Measurements from ENCODE around the gene SUGCT. TPM values are rescaled to one million over a fixed set of nuclear protein-coding genes. Genes with fewer than 3 reads are reported as not detected.

SUGCT gene
- total RNA-seq, 1 experiment from 2014 or later = 1.5 TPM

GRCh38 chr7:40758590-40758989 is 623.8 kb downstream of the SUGCT start:
- Histone ChIP-seq H3K4me1 (ENCODE audit: insufficient read depth, low read length, poor library complexity, severe bottlenecking) (no peaks in the 10 kb centered on the region), H3K4me3 (ENCODE audit: low read depth, low read length, poor library complexity, severe bottlenecking) (no peak overlapping the region), H3K27me3 (replicated peaks; ENCODE audit: insufficient read depth, low read depth, low read length, poor library complexity) (no peaks in the 10 kb centered on the region), H3K9me3 (ENCODE audit: low read depth, low read length, poor library complexity, severe bottlenecking) (no peaks in the 10 kb centered on the region), H3K27ac (ENCODE audit: low read depth, low read length, poor library complexity, severe bottlenecking) (no peak overlapping the region), H3K36me3 (ENCODE audit: insufficient read depth, low read length, poor library complexity, severe bottlenecking) (no peaks in the 10 kb centered on the region)
- ChIA-PET POLR2A (ENCODE audit: low non-redundant PET) (no interaction called here), CTCF (no interaction called here)
- BruUV-seq (replicated peaks) = no TSS peak
- no peak for TF ChIP-seq CTCF (conservative IDR thresholded peaks at IDR 0.05; ENCODE audit: low read depth, low read length)
- TF ChIP-seq EZH2 (IDR thresholded peaks at IDR 0.05; ENCODE audit: borderline replicate concordance, low read depth, low read length, poor library complexity, severe bottlenecking) = no peak
- intact Hi-C loops (cut with micrococcal nuclease; ENCODE audit: unreplicated experiment) = no loop called here
- peak; percentile 8 for DNase-seq (ENCODE audit: low spot score)

- Histone ChIP-seq H3K9me3 (ENCODE audit: low read depth, low read length, poor library complexity, severe bottlenecking) (no peaks in the 10 kb centered on the region), H3K4me3 (ENCODE audit: low read depth, low read length, poor library complexity, severe bottlenecking) (no peak overlapping the region), H3K4me1 (ENCODE audit: insufficient read depth, low read length, poor library complexity, severe bottlenecking) (no peaks in the 10 kb centered on the region), H3K36me3 (ENCODE audit: insufficient read depth, low read length, poor library complexity, severe bottlenecking) (no peaks in the 10 kb centered on the region), H3K27me3 (replicated peaks; ENCODE audit: insufficient read depth, low read depth, low read length, poor library complexity) (no peaks in the 10 kb centered on the region), H3K27ac (ENCODE audit: low read depth, low read length, poor library complexity, severe bottlenecking) (no peak overlapping the region)
- BruUV-seq (replicated peaks) = no TSS peak
- TF ChIP-seq EZH2 (IDR thresholded peaks at IDR 0.05; ENCODE audit: borderline replicate concordance, low read depth, low read length, poor library complexity, severe bottlenecking) = no peak
- no peak for TF ChIP-seq CTCF (conservative IDR thresholded peaks at IDR 0.05; ENCODE audit: low read depth, low read length)
- intact Hi-C loops (cut with micrococcal nuclease; ENCODE audit: unreplicated experiment) = loop anchor here (10.0 kb wide), 2 partner anchors 266 to 944 kb away; partner anchors contain the start of gene INHBA
- POLR2A ChIA-PET (ENCODE audit: low non-redundant PET) = no interaction called here
- DNase-seq (ENCODE audit: low spot score) = no peak
- CTCF ChIA-PET = no interaction called here
Observed at GRCh38 chr7:40760293-40760964, 625.6 kb downstream of the SUGCT start.

DNA sequence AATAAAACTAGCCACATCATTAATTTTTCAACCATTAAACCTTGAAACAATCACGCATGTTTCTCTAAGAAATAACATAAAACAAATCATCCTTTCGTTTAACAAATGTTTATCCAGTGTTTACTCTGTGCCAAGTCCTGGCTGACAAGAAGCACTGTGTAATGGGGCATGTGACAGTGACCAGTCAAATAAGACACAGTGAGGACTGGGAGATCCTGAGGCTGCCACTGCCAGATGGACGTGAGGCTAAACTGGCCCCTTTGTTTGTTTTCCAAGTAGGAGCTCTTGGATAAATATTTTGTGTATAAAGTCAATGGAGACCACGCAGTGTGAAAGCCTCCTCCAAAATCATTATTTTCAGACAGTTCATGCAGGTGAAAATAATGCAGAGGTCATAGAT is 626.2 kb downstream of the SUGCT start:
- no TSS peak for BruUV-seq (replicated peaks)
- H3K27me3 ChIP-seq (replicated peaks; ENCODE audit: insufficient read depth, low read depth, low read length, poor library complexity) = no peaks in the 10 kb centered on the region
- no peaks in the 10 kb centered on the region for H3K36me3 ChIP-seq (ENCODE audit: insufficient read depth, low read length, poor library complexity, severe bottlenecking)
- POLR2A ChIA-PET (ENCODE audit: low non-redundant PET) = no interaction called here
- no peak overlapping the region for H3K27ac ChIP-seq (ENCODE audit: low read depth, low read length, poor library complexity, severe bottlenecking)
- TF ChIP-seq CTCF (conservative IDR thresholded peaks at IDR 0.05; ENCODE audit: low read depth, low read length) (no peak), EZH2 (IDR thresholded peaks at IDR 0.05; ENCODE audit: borderline replicate concordance, low read depth, low read length, poor library complexity, severe bottlenecking) (no peak)
- H3K9me3 ChIP-seq (ENCODE audit: low read depth, low read length, poor library complexity, severe bottlenecking) = no peaks in the 10 kb centered on the region
- intact Hi-C loops (cut with micrococcal nuclease; ENCODE audit: unreplicated experiment) = loop anchor here (10.0 kb wide), 2 partner anchors 266 to 944 kb away; partner anchors contain the start of gene INHBA
- no peaks in the 10 kb centered on the region for H3K4me1 ChIP-seq (ENCODE audit: insufficient read depth, low read length, poor library complexity, severe bottlenecking)
- H3K4me3 ChIP-seq (ENCODE audit: low read depth, low read length, poor library complexity, severe bottlenecking) = no peak overlapping the region
- CTCF ChIA-PET = no interaction called here
- no peak for DNase-seq (ENCODE audit: low spot score)

Data from A673 (cell line).